ENCODE data around the gene MORF4L1. TPM values are rescaled to one million over a fixed set of nuclear protein-coding genes. Genes with fewer than 3 reads are reported as not detected.

The MORF4L1 gene, protein sequence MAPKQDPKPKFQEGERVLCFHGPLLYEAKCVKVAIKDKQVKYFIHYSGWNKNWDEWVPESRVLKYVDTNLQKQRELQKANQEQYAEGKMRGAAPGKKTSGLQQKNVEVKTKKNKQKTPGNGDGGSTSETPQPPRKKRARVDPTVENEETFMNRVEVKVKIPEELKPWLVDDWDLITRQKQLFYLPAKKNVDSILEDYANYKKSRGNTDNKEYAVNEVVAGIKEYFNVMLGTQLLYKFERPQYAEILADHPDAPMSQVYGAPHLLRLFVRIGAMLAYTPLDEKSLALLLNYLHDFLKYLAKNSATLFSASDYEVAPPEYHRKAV
- total RNA-seq (268 and 345 TPM in 2 replicates), polyA plus RNA-seq (616 and 710 TPM in 2 replicates), polyA minus RNA-seq (ENCODE audit: low replicate concordance) (36.7 and 38.4 TPM in 2 replicates)
- polyA plus RNA-seq (2012): 400 and 554 TPM in 2 replicates

DNA sequence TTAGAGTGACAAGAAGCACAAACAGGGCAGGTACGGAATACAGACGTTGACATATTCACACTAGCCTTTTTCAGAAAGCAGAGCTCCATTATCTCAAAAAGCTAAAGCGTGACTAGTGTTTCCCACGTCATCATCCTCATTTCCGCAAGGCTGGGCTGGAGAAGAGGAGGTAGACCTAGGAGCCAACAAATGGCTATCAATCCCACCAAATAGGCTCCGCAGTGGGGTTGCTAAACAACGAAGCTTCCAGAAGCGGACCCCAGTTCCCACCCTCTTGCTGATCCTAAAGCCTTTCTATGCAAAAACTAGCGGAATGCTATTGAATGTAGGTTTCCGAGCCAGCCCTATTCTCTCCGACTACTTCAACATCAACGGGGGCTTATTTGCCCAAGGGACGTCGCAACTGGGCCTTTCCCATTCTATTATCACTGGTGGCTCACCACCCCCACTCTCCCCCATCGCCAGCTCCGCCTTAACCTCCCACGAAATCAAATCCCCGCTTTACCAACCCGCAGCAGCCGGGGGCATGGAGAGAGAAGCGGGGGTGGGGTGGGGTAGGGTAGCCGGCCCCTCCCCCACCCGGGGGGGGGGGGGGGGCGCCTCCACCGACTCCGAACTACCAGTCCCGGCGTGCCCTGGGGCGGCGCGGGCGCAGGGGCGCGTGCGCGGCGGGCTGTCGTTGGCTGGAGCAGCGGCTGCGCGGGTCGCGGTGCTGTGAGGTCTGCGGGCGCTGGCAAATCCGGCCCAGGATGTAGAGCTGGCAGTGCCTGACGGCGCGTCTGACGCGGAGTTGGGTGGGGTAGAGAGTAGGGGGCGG lies at the start of gene MORF4L1:
Gene MORF4L1 (plus strand): TSS at position 736 of the 817 bp plus-strand sequence. CDS start 128 bp downstream, outside the sequence.
- H2AFZ ChIP-seq (ENCODE audit: low read length): peak within 1 kb of the TSS; percentile 97
- H3K9ac ChIP-seq (ENCODE audit: insufficient read depth, low read length): peak within 1 kb of the TSS; percentile 100
- H3K4me1 ChIP-seq (ENCODE audit: control insufficient read depth, extremely low read depth, insufficient read depth, low read length): peaks cover 4% of the 10 kb centered on the region
- H3K9me3 ChIP-seq (ENCODE audit: control insufficient read depth, insufficient read depth, low read depth, low read length): no peaks in the 10 kb centered on the region
- H3K36me3 ChIP-seq (ENCODE audit: control insufficient read depth, insufficient read depth, low read length): no peaks in the 10 kb centered on the region
- H3K4me3 ChIP-seq (replicated peaks in 1 of 4; ENCODE audit: control extremely low read depth in 1 of 4, insufficient read depth in 1 of 4, low read depth in 3 of 4, low read length in 4 of 4): peak within 1 kb of the TSS; percentile 95 to 100 (median 99)
- peak within 1 kb of the TSS; percentile 92 for H3K4me2 ChIP-seq (ENCODE audit: extremely low read depth, insufficient read depth, low read length)
- peaks cover 8% of the 10 kb centered on the region for H4K20me1 ChIP-seq (ENCODE audit: control insufficient read depth, extremely low read depth, insufficient read depth, low read length)
- peak within 1 kb of the TSS; percentile 100 for H3K27ac ChIP-seq (ENCODE audit: insufficient read depth, low read length)
- H3K27me3 ChIP-seq (ENCODE audit: control insufficient read depth, insufficient read depth, low read length): no peaks in the 10 kb centered on the region
- peaks cover 45% of the 10 kb centered on the region for H3K79me2 ChIP-seq (ENCODE audit: control insufficient read depth, insufficient read depth, low read length)
- DNase-seq (ENCODE audit: low read depth in 2 of 2): peak; percentile 94 to 95
- TF ChIP-seq, protein P1, sequence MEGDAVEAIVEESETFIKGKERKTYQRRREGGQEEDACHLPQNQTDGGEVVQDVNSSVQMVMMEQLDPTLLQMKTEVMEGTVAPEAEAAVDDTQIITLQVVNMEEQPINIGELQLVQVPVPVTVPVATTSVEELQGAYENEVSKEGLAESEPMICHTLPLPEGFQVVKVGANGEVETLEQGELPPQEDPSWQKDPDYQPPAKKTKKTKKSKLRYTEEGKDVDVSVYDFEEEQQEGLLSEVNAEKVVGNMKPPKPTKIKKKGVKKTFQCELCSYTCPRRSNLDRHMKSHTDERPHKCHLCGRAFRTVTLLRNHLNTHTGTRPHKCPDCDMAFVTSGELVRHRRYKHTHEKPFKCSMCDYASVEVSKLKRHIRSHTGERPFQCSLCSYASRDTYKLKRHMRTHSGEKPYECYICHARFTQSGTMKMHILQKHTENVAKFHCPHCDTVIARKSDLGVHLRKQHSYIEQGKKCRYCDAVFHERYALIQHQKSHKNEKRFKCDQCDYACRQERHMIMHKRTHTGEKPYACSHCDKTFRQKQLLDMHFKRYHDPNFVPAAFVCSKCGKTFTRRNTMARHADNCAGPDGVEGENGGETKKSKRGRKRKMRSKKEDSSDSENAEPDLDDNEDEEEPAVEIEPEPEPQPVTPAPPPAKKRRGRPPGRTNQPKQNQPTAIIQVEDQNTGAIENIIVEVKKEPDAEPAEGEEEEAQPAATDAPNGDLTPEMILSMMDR (conservative IDR thresholded peaks at IDR 0.05 in 1 of 2, IDR thresholded peaks at IDR 0.05 in 1 of 2; ENCODE audit: low read depth in 1 of 2, low read length in 2 of 2): no peak
- no peak for TF ChIP-seq EZH2 (IDR thresholded peaks at IDR 0.05; ENCODE audit: low read length, missing control alignments)

DNA sequence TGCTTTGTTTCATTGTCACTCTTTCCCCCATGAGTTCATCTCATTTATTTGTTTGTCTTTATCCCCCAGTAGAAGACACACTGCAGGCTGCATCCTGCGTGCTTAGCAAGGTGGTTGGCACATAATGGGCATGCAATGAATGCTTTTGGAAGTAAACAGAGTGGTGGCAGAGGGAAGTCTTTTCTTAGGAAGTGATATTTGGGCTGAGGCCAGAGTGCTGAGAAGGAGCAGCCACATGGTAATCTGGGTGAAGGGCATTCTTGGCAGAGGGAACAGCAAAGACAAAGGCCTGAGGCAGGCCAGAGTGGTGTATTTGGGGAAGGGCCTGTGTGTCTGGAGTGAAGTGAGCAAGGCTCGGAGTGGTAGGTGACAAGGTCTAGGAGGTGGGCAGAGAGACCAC lies 43.8 kb upstream of the MORF4L1 start:
- no peaks in the 10 kb centered on the region for H3K9me3 ChIP-seq (ENCODE audit: control insufficient read depth, insufficient read depth, low read depth, low read length)
- H3K27me3 ChIP-seq (ENCODE audit: control insufficient read depth, insufficient read depth, low read length): no peaks in the 10 kb centered on the region
- H3K4me2 ChIP-seq (ENCODE audit: extremely low read depth, insufficient read depth, low read length): no peak overlapping the region
- no peak for DNase-seq (ENCODE audit: low read depth in 2 of 2)
- no peaks in the 10 kb centered on the region for H3K36me3 ChIP-seq (ENCODE audit: control insufficient read depth, insufficient read depth, low read length)
- no peaks in the 10 kb centered on the region for H3K4me1 ChIP-seq (ENCODE audit: control insufficient read depth, extremely low read depth, insufficient read depth, low read length)
- no peak overlapping the region for H3K9ac ChIP-seq (ENCODE audit: insufficient read depth, low read length)
- H2AFZ ChIP-seq (ENCODE audit: low read length): no peak overlapping the region
- no peak overlapping the region for H3K4me3 ChIP-seq (replicated peaks in 1 of 4; ENCODE audit: control extremely low read depth in 1 of 4, insufficient read depth in 1 of 4, low read depth in 3 of 4, low read length in 4 of 4)
- no peaks in the 10 kb centered on the region for H4K20me1 ChIP-seq (ENCODE audit: control insufficient read depth, extremely low read depth, insufficient read depth, low read length)
- TF ChIP-seq, protein P1 (conservative IDR thresholded peaks at IDR 0.05 in 1 of 2, IDR thresholded peaks at IDR 0.05 in 1 of 2; ENCODE audit: low read depth in 1 of 2, low read length in 2 of 2): no peak
- no peaks in the 10 kb centered on the region for H3K79me2 ChIP-seq (ENCODE audit: control insufficient read depth, insufficient read depth, low read length)
- no peak overlapping the region for H3K27ac ChIP-seq (ENCODE audit: insufficient read depth, low read length)

DNA sequence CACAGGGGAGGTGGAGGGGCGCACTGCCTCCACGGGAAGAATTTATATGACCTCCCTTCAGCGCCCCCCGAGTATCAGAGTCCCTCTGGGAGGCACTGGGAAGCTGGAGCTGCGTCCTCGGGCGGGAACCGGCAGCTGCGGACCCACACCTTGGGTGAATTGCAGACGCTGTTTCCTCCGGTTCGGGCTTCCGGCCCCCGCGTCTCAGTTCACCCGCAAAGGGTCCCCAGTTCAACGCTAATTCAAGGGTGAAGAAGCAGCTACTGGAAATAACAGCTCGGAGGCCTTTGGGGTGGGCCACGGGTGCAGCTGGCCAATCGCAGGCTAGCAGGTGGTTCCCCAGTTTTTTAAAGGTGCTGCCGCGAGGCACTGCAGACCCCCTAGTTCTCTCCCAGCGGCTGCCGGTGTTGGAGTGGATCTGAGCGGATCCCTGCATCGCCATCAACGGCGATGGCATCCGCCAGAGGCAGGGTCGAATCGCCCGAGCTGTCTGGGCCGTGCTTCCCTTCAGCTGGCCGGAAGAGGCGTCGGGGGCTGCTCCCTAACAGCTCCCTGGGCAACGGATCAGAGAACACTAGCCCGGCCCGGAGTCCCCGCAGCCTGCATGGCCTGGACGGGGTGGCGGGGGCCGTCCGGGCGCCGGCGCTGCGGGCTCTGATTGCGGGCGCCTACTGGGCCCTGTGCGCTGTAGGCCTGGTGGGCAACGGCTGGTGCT lies 42.0 kb upstream of the MORF4L1 start:
- Histone ChIP-seq H2AFZ (ENCODE audit: low read length) (no peak overlapping the region), H3K27ac (ENCODE audit: insufficient read depth, low read length) (no peak overlapping the region), H4K20me1 (ENCODE audit: control insufficient read depth, extremely low read depth, insufficient read depth, low read length) (no peaks in the 10 kb centered on the region), H3K27me3 (ENCODE audit: control insufficient read depth, insufficient read depth, low read length) (no peaks in the 10 kb centered on the region), H3K4me2 (ENCODE audit: extremely low read depth, insufficient read depth, low read length) (no peak overlapping the region), H3K9me3 (ENCODE audit: control insufficient read depth, insufficient read depth, low read depth, low read length) (no peaks in the 10 kb centered on the region), H3K9ac (ENCODE audit: insufficient read depth, low read length) (no peak overlapping the region), H3K36me3 (ENCODE audit: control insufficient read depth, insufficient read depth, low read length) (no peaks in the 10 kb centered on the region), H3K79me2 (ENCODE audit: control insufficient read depth, insufficient read depth, low read length) (no peaks in the 10 kb centered on the region), H3K4me1 (ENCODE audit: control insufficient read depth, extremely low read depth, insufficient read depth, low read length) (no peaks in the 10 kb centered on the region), H3K4me3 (replicated peaks in 1 of 4; ENCODE audit: control extremely low read depth in 1 of 4, insufficient read depth in 1 of 4, low read depth in 3 of 4, low read length in 4 of 4) (no peak overlapping the region)
- no peak for DNase-seq (ENCODE audit: low read depth in 2 of 2)
- TF ChIP-seq EZH2 (IDR thresholded peaks at IDR 0.05; ENCODE audit: low read length, missing control alignments): no peak
- TF ChIP-seq, protein P1 (conservative IDR thresholded peaks at IDR 0.05 in 1 of 2, IDR thresholded peaks at IDR 0.05 in 1 of 2; ENCODE audit: low read depth in 1 of 2, low read length in 2 of 2): no peak
